IPS-18a (cell line): ENCODE measurements around the gene ZBTB3.

Source experiments
- H3K27ac ChIP-seq: one replicate; pipeline ENCODE4 v1.5.1; 2013; ENCODE audit warnings: low read length
- H3K27me3 ChIP-seq: one replicate; pipeline ENCODE4 v1.6.1; 2013; ENCODE audit warnings: mild to moderate bottlenecking, low read length; ENCODE audit not compliant: control insufficient read depth, insufficient read depth
- H3K36me3 ChIP-seq: one replicate; pipeline ENCODE4 v1.6.1; 2013; ENCODE audit warnings: low read depth, low read length; ENCODE audit not compliant: control insufficient read depth
- H3K4me1 ChIP-seq: one replicate; pipeline ENCODE4 v1.6.1; 2013; ENCODE audit warnings: low read depth, low read length; ENCODE audit not compliant: control insufficient read depth
- H3K4me3 ChIP-seq: one replicate; pipeline ENCODE4 v1.5.1; 2013; ENCODE audit warnings: low read length
- H3K9ac ChIP-seq: one replicate; pipeline ENCODE4 v1.6.1; 2013; ENCODE audit warnings: mild to moderate bottlenecking, low read length, moderate library complexity
- H3K9me3 ChIP-seq: one replicate; pipeline ENCODE4 v1.6.1; 2013; ENCODE audit warnings: low read depth, low read length; ENCODE audit not compliant: control insufficient read depth

Gene ZBTB3

DNA sequence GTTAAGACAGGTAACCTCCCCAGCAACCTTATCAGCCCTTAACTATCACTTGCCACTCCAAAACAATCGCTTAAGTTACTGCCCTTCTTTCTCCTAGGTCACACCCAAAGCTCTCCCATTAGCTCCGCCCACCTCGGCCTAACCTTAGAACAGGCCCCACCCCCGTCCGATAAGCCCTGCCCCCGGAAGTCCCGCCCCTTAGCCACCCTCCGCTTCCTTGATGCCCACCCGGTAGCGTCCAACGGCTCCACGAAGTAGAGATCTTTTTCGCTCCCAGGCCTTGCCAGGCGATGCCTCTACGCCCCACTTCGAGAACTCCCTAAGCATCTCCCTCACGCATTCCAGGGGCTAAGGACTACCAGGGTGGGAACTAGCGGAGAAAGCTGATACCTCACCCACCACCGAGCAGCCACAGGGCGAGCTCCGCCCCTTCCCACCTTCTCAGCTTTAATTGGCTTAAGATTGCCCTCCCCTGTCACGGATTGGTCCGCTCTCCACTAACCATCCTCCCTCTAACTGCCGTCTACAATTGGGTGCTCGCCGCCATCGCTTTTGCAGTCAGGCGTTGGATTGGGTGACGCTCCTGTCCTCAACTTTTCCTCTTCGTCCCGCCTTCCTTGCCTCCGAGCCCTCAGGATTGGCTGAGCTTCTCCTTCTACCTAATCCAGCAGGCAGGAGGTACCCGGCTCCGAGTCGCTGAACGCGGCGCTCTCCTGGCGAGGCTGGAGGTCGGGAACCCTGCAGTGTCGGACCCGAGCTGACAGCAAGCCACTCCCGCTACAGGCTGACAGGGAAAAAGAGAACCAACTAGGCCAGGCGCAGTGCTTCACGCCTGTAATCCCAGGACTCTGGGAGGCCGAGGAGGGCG lies at the start of gene ZBTB3:
ZBTB3 (minus strand) TSS at position 425 of the 868 bp plus-strand sequence. CDS start 496 bp downstream, outside the sequence.
- H3K27ac ChIP-seq = peak within 1 kb of the TSS; percentile 76
- peak within 1 kb of the TSS; percentile 85 for H3K4me3 ChIP-seq
- H3K27me3 ChIP-seq = no peaks in the 10 kb centered on the region
- H3K4me1 ChIP-seq = peaks cover 9% of the 10 kb centered on the region
- H3K9ac ChIP-seq = peak within 1 kb of the TSS; percentile 67
- H3K36me3 ChIP-seq = peaks cover 27% of the 10 kb centered on the region
- no peaks in the 10 kb centered on the region for H3K9me3 ChIP-seq

DNA sequence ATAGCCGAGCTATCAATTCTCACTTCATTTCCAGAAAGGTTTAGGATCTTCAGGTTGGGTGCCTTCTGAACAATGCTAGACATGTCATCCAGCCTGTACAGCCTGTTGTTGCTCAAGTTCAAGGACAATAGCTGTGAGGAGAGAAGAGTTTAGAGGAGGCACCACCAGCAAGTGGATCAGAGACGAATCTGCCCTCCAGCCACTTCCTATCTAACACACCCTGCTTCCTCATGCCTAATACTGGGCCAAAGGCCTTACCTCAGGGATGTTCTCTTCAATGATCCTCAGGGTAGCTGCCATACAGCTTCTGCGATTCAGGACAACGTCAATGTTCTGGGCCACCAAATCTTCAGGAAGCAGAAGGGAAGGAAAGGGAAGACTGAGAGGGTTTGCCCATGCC lies 47.1 kb upstream of the ZBTB3 start:
- peaks cover 1% of the 10 kb centered on the region for H3K4me1 ChIP-seq

DNA sequence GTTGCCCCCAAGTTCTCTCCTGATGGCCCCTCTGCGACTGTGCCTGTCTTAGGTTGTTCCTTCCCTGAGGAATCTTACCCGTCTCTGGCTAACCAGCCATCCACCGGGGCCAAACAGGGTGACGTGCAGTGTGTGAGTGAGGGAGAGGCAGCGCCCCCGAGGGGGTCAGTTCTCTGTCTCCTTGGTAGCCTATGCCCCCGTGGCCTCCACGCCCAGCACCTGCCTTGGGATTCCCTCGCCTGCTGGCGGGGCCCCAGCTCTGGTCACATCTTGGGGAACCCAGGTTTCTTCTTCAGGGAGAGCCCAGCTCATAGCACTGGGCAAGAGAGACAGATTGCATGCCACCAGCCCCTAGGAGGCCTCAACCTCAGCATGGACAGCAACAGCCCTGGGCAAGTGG lies 45.5 kb upstream of the ZBTB3 start:
- Histone ChIP-seq H3K9me3 (no peaks in the 10 kb centered on the region), H3K36me3 (peaks cover 79% of the 10 kb centered on the region)

More for the DNA sequence above, 47.1 kb upstream of the ZBTB3 start:
- Histone ChIP-seq H3K9me3 (no peaks in the 10 kb centered on the region), H3K27me3 (no peaks in the 10 kb centered on the region), H3K9ac (no peak overlapping the region), H3K36me3 (peaks cover 63% of the 10 kb centered on the region), H3K27ac (no peak overlapping the region), H3K4me3 (no peak overlapping the region)

GRCh38 chr11:62796281-62796680 lies 42.3 kb upstream of the ZBTB3 start:
- Histone ChIP-seq H3K9ac (no peak overlapping the region), H3K4me1 (peaks cover 3% of the 10 kb centered on the region), H3K4me3 (no peak overlapping the region), H3K9me3 (no peaks in the 10 kb centered on the region), H3K27ac (no peak overlapping the region), H3K36me3 (peaks cover 67% of the 10 kb centered on the region), H3K27me3 (no peaks in the 10 kb centered on the region)

More for the DNA sequence above, 45.5 kb upstream of the ZBTB3 start:
- H3K27me3 ChIP-seq = no peaks in the 10 kb centered on the region
- H3K27ac ChIP-seq = no peak overlapping the region
- no peak overlapping the region for H3K4me3 ChIP-seq
- no peak overlapping the region for H3K9ac ChIP-seq
- no peaks in the 10 kb centered on the region for H3K4me1 ChIP-seq

GRCh38 chr11:62794201-62794775 lies 40.3 kb upstream of the ZBTB3 start:
- no peak overlapping the region for H3K9ac ChIP-seq
- H3K27me3 ChIP-seq = no peaks in the 10 kb centered on the region
- H3K27ac ChIP-seq = no peak overlapping the region
- no peak overlapping the region for H3K4me3 ChIP-seq
- peaks cover 8% of the 10 kb centered on the region for H3K4me1 ChIP-seq
- peaks cover 65% of the 10 kb centered on the region for H3K36me3 ChIP-seq
- H3K9me3 ChIP-seq = no peaks in the 10 kb centered on the region

- Histone ChIP-seq H3K9me3 (no peaks in the 10 kb centered on the region), H3K9ac (peak overlapping the region; percentile 84), H3K4me1 (peaks cover 8% of the 10 kb centered on the region), H3K27ac (no peak overlapping the region), H3K27me3 (no peaks in the 10 kb centered on the region), H3K4me3 (peak overlapping the region; percentile 90), H3K36me3 (peaks cover 49% of the 10 kb centered on the region)
These were observed 38.2 kb upstream of the ZBTB3 start for GRCh38 chr11:62792202-62792575.

DNA sequence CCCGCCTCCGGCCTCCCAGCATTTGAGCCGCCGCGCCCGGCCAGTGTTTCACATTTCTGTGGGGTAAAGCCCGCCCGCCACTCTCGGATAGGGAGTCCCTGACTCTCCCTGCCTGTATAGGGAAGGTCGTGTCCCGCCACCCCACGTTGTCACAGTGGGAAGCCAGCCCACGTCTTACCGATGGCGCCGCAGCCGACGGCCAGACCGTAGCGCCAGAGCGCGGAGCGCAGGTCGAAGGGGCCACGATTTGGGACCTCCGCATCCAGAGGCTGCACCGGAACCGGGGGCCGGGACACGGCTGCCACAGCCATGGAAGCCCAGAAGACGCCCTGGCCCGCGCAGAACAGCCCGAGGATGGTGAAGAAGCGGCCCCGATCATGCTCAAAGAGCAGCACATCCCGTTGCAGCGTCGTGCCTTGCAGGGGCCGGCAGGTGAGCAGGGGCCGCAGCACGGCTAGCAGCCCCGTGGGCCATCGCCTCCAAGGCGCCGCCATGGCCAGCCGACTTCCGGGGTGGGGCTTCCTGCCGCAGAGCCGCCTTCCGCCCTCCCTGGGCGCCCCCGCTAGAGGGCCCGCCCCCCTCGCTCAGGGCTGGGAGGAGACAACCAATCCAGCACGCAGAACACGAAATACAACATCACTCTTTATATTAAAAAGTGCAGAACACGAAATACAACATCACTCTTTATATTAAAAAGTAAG lies 37.7 kb upstream of the ZBTB3 start, which contains the start of gene TMEM223:
TMEM223 (minus strand) TSS at position 506 of the 701 bp plus-strand sequence; CDS start at position 494, 12 bp downstream.
- H3K27me3 ChIP-seq = no peaks in the 10 kb centered on the region
- H3K9me3 ChIP-seq = no peaks in the 10 kb centered on the region
- H3K9ac ChIP-seq = peak within 1 kb of the TSS; percentile 84
- H3K36me3 ChIP-seq = peaks cover 44% of the 10 kb centered on the region
- peak within 1 kb of the TSS; percentile 90 for H3K4me3 ChIP-seq
- peaks cover 8% of the 10 kb centered on the region for H3K4me1 ChIP-seq
- peak within 1 kb of the TSS; percentile 51 for H3K27ac ChIP-seq

GRCh38 chr11:62789576-62789975 lies 35.6 kb upstream of the ZBTB3 start:
- Histone ChIP-seq H3K27me3 (no peaks in the 10 kb centered on the region), H3K27ac (no peak overlapping the region), H3K4me1 (peaks cover 11% of the 10 kb centered on the region), H3K4me3 (no peak overlapping the region), H3K9ac (no peak overlapping the region), H3K36me3 (peaks cover 24% of the 10 kb centered on the region), H3K9me3 (no peaks in the 10 kb centered on the region)

GRCh38 chr11:62788991-62789390 lies 35.0 kb upstream of the ZBTB3 start:
- Histone ChIP-seq H3K9me3 (no peaks in the 10 kb centered on the region), H3K27me3 (no peaks in the 10 kb centered on the region), H3K4me1 (peaks cover 11% of the 10 kb centered on the region), H3K27ac (no peak overlapping the region), H3K9ac (no peak overlapping the region), H3K36me3 (peaks cover 18% of the 10 kb centered on the region), H3K4me3 (no peak overlapping the region)

- H3K36me3 ChIP-seq = peaks cover 21% of the 10 kb centered on the region
- peaks cover 8% of the 10 kb centered on the region for H3K4me1 ChIP-seq
- no peaks in the 10 kb centered on the region for H3K27me3 ChIP-seq
- H3K9me3 ChIP-seq = no peaks in the 10 kb centered on the region
- H3K27ac ChIP-seq = peak within 1 kb of the TSS; percentile 74
- peak within 1 kb of the TSS; percentile 99 for H3K4me3 ChIP-seq
- peak within 1 kb of the TSS; percentile 92 for H3K9ac ChIP-seq
These were observed 33.2 kb upstream of the ZBTB3 start, which contains the start of gene TMEM179B for GRCh38 chr11:62787005-62787759. TSS of gene TMEM179B (plus strand) at chr11:62787402. CDS start at chr11:62787432, 30 bp downstream.
